HCT116 (cell line): ENCODE results near the gene SPATA19. TPM values are rescaled to one million over a fixed set of nuclear protein-coding genes. Genes with fewer than 3 reads are reported as not detected.

Experiments
- ATAC-seq: fragments of 200-7000 bp; cut with Tn5 transposase; 2 replicates; pipeline ENCODE4 v1.9.1; 2020; ENCODE audit warnings: mild to moderate bottlenecking, moderate library complexity
- BruUV-seq: library from RNA; stranded (reverse); fragments of 400-500 nt; replicated peaks from 2 replicates; lab custom pipeline; 2021; lab: Mats Ljungman, UMichigan
- CTCF ChIA-PET: fragments of 300-600 bp; sonication (Branson Sonifier 250); formaldehyde crosslinking; loops from one replicate; lab custom pipeline; 2021; ENCODE audit warnings: antibody characterized with exemption; lab: Charles Lee
- POLR2A ChIA-PET: fragments of 300-600, 350-600 bp; sonication (Branson Sonifier 250); formaldehyde crosslinking; loops from one replicate; lab custom pipeline; 2021; ENCODE audit warnings: antibody characterized with exemption; lab: Charles Lee
- RAD21 ChIA-PET, 2 experiments: fragments of 300-600 bp; sonication (Branson Sonifier 250); formaldehyde crosslinking; loops; one replicate each; lab custom pipeline; 2023; ENCODE audit warnings: low total read pairs in 2 of 2; ENCODE audit not compliant: uncharacterized antibody in 2 of 2, unreplicated experiment in 2 of 2, low non-redundant PET in 1 of 2; lab: Charles Lee
- DNase-seq: peaks from one replicate; pipeline ENCODE4 v3.0.0-alpha.2; 2010; ENCODE audit warnings: low read depth, low spot score
- H2AFZ ChIP-seq: fragments of 200-600 bp; shearing (Covaris generic), sonication (generic); 2 replicates; pipeline ENCODE4 v1.6.1; 2017; ENCODE audit warnings: low read depth, mixed run types, mixed read lengths, antibody characterized with exemption, low read length; ENCODE audit not compliant: poor library complexity, severe bottlenecking
- H3K27ac ChIP-seq: 2 replicates; pipeline ENCODE4 v1.5.1; 2012; ENCODE audit warnings: low read depth, low read length
- H3K27me3 ChIP-seq: fragments of 200-600 bp; sonication (generic); 2 replicates; pipeline ENCODE4 v1.6.1; 2016; ENCODE audit warnings: mixed run types, low read length, mixed read lengths; ENCODE audit not compliant: insufficient read depth
- H3K36me3 ChIP-seq, 2 experiments: fragments of 200-500 bp in 1 of 2; fragments of 200-600 bp in 1 of 2; sonication (Bioruptor generic) in 1 of 2; sonication (generic) in 1 of 2; 2 replicates each; pipeline versions ENCODE4 v1.5.1 to v1.6.1; 2014 to 2016; ENCODE audit warnings: low read length in 2 of 2, inconsistent platforms in 1 of 2, mixed read lengths in 1 of 2, mixed run types in 1 of 2; ENCODE audit not compliant: insufficient read depth in 2 of 2, control insufficient read depth in 1 of 2
- H3K4me1 ChIP-seq, 2 experiments: fragments of 200-600 bp in 1 of 2; sonication (generic) in 1 of 2; 2 replicates each; pipeline versions ENCODE4 v1.5.1 to v1.6.1; 2012 to 2017; ENCODE audit warnings: low read length in 2 of 2, inconsistent platforms in 1 of 2, mild to moderate bottlenecking in 1 of 2, mixed read lengths in 1 of 2, mixed run types in 1 of 2, moderate library complexity in 1 of 2; ENCODE audit not compliant: insufficient read depth in 2 of 2, control insufficient read depth in 1 of 2
- H3K4me2 ChIP-seq: fragments of 200-600 bp; sonication (generic); 2 replicates; pipeline ENCODE4 v1.6.1; 2017; ENCODE audit warnings: mixed run types, low read length, mixed read lengths
- H3K4me3 ChIP-seq, 2 experiments: fragments of 200-600 bp in 1 of 2; sonication (generic) in 1 of 2; replicated peaks in 1 of 2; 2 replicates each; pipeline ENCODE4 v1.5.1; 2011 to 2016; ENCODE audit warnings: low read length in 2 of 2, control low read depth in 1 of 2, low read depth in 1 of 2, mild to moderate bottlenecking in 1 of 2, mixed read lengths in 1 of 2, mixed run types in 1 of 2
- H3K79me2 ChIP-seq: fragments of 200-600 bp; sonication (generic); 2 replicates; pipeline ENCODE4 v1.6.1; 2017; ENCODE audit warnings: mild to moderate bottlenecking, mixed run types, low read length, moderate library complexity, mixed read lengths; ENCODE audit not compliant: insufficient read depth
- H3K9ac ChIP-seq: fragments of 200-600 bp; sonication (generic); 2 replicates; pipeline ENCODE4 v1.6.1; 2016; ENCODE audit warnings: low read length, mixed read lengths
- H3K9me2 ChIP-seq: fragments of 200-600 bp; sonication (generic), shearing (Covaris generic); 2 replicates; pipeline ENCODE4 v1.6.1; 2017; ENCODE audit warnings: mixed run types, mild to moderate bottlenecking, moderate library complexity; ENCODE audit not compliant: insufficient read depth
- H3K9me3 ChIP-seq, 2 experiments: fragments of 200-500 bp in 1 of 2; fragments of 200-600 bp in 1 of 2; sonication (Bioruptor generic) in 1 of 2; sonication (generic) in 1 of 2; 2 replicates each; pipeline ENCODE4 v1.6.1; 2014 to 2017; ENCODE audit warnings: low read length in 2 of 2, mixed read lengths in 2 of 2, inconsistent platforms in 1 of 2, low read depth in 1 of 2, mild to moderate bottlenecking in 1 of 2, mixed run types in 1 of 2, moderate library complexity in 1 of 2; ENCODE audit not compliant: control insufficient read depth in 1 of 2, insufficient read depth in 1 of 2
- H4K20me1 ChIP-seq: fragments of 200-600 bp; sonication (generic), shearing (Covaris generic); 2 replicates; pipeline ENCODE4 v1.6.1; 2017; ENCODE audit warnings: mixed run types, mild to moderate bottlenecking, moderate library complexity; ENCODE audit not compliant: insufficient read depth
- CBX3 ChIP-seq: IDR thresholded peaks from 2 replicates; pipeline ENCODE4 v1.6.1; 2012; ENCODE audit warnings: low read depth
- CEBPB ChIP-seq: IDR thresholded peaks from 2 replicates; pipeline ENCODE4 v1.6.1; 2012; ENCODE audit warnings: low read depth
- CTCF ChIP-seq, 3 experiments: fragments of 200-600 bp in 1 of 3; sonication (generic) in 1 of 3; IDR thresholded peaks in 2 of 3; conservative IDR thresholded peaks in 1 of 3; 2 replicates each; pipeline ENCODE4 v1.5.1; 2012 to 2017; ENCODE audit warnings: low read depth in 2 of 3, low read length in 2 of 3, antibody characterized with exemption in 1 of 3, borderline replicate concordance in 1 of 3, control low read depth in 1 of 3, mild to moderate bottlenecking in 1 of 3, mixed read lengths in 1 of 3, mixed run types in 1 of 3, moderate library complexity in 1 of 3; ENCODE audit not compliant: insufficient read depth in 1 of 3
- ELF1 ChIP-seq: IDR thresholded peaks from 2 replicates; pipeline ENCODE4 v1.6.1; 2012; ENCODE audit warnings: low read depth, borderline replicate concordance
- EZH2 ChIP-seq: fragments of 200-600 bp; sonication (generic); IDR thresholded peaks from 2 replicates; pipeline ENCODE4 v1.6.1; 2017; ENCODE audit warnings: antibody characterized with exemption, mixed run types
- EZH2phosphoT487 ChIP-seq: fragments of 200-600 bp; IDR thresholded peaks from 2 replicates; pipeline ENCODE4 v1.6.1; 2018; ENCODE audit warnings: antibody characterized with exemption, borderline replicate concordance
- JUND ChIP-seq: IDR thresholded peaks from 2 replicates; pipeline ENCODE4 v1.6.1; 2012
- MAX ChIP-seq: IDR thresholded peaks from 2 replicates; pipeline ENCODE4 v1.6.1; 2012
- POLR2A ChIP-seq: IDR thresholded peaks from 2 replicates; pipeline ENCODE4 v1.7.0; 2011; ENCODE audit warnings: borderline replicate concordance; ENCODE audit not compliant: insufficient read depth, insufficient read length; ENCODE audit errors: extremely low read depth
- RAD21 ChIP-seq: IDR thresholded peaks from 2 replicates; pipeline ENCODE4 v1.6.1; 2012; ENCODE audit warnings: low read depth, mild to moderate bottlenecking
- REST ChIP-seq: IDR thresholded peaks from 2 replicates; pipeline ENCODE4 v1.6.1; 2012; ENCODE audit warnings: low read depth
- SIN3A ChIP-seq: IDR thresholded peaks from 2 replicates; pipeline ENCODE4 v1.6.1; 2012; ENCODE audit warnings: low read depth
- SRF ChIP-seq: IDR thresholded peaks from 2 replicates; pipeline ENCODE4 v1.6.1; 2012; ENCODE audit warnings: low read depth
- TCF7L2 ChIP-seq: IDR thresholded peaks from 2 replicates; pipeline ENCODE4 v1.7.0; 2011; ENCODE audit warnings: borderline replicate concordance, inconsistent platforms; ENCODE audit not compliant: insufficient read depth, insufficient read length; ENCODE audit errors: extremely low read depth
- YY1 ChIP-seq: IDR thresholded peaks from 2 replicates; pipeline ENCODE4 v1.6.1; 2011; ENCODE audit warnings: low read length, low read depth, moderate library complexity, mild to moderate bottlenecking; ENCODE audit not compliant: insufficient replicate concordance; ENCODE audit errors: extremely low read depth
- ZFX ChIP-seq: fragments of 450-650 bp; IDR thresholded peaks from 2 replicates; pipeline ENCODE4 v1.6.1; 2017
- ZNF274 ChIP-seq: fragments of 200-500 bp; sonication (Bioruptor generic); IDR thresholded peaks from 2 replicates; pipeline ENCODE4 v1.6.1; 2014; ENCODE audit warnings: mild to moderate bottlenecking, low read depth, low read length, inconsistent platforms
- intact Hi-C: fragments of 100-400 bp; cut with micrococcal nuclease; formaldehyde crosslinking; loops from 2 replicates; pipeline ENCODE4 v1.10.0; 2022
- total RNA-seq: library from RNA; stranded (reverse); gene quantifications from one replicate; pipeline ENCODE4 v1.2.1, GENCODE V29; 2021; ENCODE audit not compliant: unreplicated experiment
- TF ChIP-seq, protein P1 (sequence below): IDR thresholded peaks from 2 replicates; pipeline ENCODE4 v1.6.1; 2012

Gene SPATA19
- total RNA-seq, 1 experiment from 2014 or later: not detected

DNA sequence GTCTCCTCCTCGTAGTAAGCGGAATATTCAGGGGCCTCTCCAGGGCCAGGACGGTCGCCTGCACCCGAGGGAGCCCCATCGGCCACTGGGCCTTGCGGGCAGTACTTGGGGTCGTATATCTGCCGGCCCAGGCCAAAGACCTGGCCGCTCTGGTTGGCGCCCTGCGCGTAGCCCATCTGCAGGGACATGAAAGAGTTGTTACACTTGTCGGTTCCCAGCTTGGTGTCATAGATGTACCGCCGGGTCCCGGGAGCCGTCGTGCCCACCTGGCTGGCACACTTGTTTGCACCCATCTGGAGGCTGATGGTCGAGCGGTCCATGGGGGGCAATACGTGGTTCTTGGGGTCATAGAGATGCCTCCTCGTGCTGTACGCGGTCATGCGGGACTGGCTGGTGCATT lies 19.4 kb upstream of the SPATA19 start:
- Histone ChIP-seq H3K9ac (no peak overlapping the region), H3K4me1 (no peaks in the 10 kb centered on the region), H3K79me2 (no peaks in the 10 kb centered on the region), H3K9me2 (no peaks in the 10 kb centered on the region), H3K4me3 (no peak overlapping the region), H4K20me1 (no peaks in the 10 kb centered on the region), H3K36me3 (no peaks in the 10 kb centered on the region; a peak in 1 of 4 replicates), H3K4me2 (no peak overlapping the region), H3K9me3 (no peaks in the 10 kb centered on the region), H2AFZ (no peak overlapping the region), H3K27me3 (peaks cover 7% of the 10 kb centered on the region), H3K27ac (no peak overlapping the region)
- ChIA-PET POLR2A (no interaction called here), RAD21 (no interaction called here), CTCF (no interaction called here)
- no TSS peak for BruUV-seq
- TF ChIP-seq MAX (no peak), SIN3A (no peak), REST (no peak), ZNF274 (no peak), CEBPB (no peak), RAD21 (no peak), ELF1 (no peak), YY1 (no peak), POLR2A (no peak), EZH2 (no peak), SRF (no peak), CTCF (IDR thresholded peaks at IDR 0.05 in 2 of 3, conservative IDR thresholded peaks at IDR 0.05 in 1 of 3; ENCODE audit: borderline replicate concordance in 1 of 3, insufficient read depth in 1 of 3, low read depth in 2 of 3, low read length in 2 of 3) (no peak), ZFX (no peak), TCF7L2 (no peak), JUND (no peak), EZH2phosphoT487 (no peak), CBX3 (no peak)
- TF ChIP-seq, protein P1, sequence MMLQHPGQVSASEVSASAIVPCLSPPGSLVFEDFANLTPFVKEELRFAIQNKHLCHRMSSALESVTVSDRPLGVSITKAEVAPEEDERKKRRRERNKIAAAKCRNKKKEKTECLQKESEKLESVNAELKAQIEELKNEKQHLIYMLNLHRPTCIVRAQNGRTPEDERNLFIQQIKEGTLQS: no peak
- no peak for ATAC-seq
- DNase-seq: no peak
- intact Hi-C loops: no loop called here
